ENCODE results near the gene KCND3.

GRCh38 chr1:111887385-111887784, 102.1 kb downstream of the KCND3 start:
- TF ChIP-seq, protein P1, sequence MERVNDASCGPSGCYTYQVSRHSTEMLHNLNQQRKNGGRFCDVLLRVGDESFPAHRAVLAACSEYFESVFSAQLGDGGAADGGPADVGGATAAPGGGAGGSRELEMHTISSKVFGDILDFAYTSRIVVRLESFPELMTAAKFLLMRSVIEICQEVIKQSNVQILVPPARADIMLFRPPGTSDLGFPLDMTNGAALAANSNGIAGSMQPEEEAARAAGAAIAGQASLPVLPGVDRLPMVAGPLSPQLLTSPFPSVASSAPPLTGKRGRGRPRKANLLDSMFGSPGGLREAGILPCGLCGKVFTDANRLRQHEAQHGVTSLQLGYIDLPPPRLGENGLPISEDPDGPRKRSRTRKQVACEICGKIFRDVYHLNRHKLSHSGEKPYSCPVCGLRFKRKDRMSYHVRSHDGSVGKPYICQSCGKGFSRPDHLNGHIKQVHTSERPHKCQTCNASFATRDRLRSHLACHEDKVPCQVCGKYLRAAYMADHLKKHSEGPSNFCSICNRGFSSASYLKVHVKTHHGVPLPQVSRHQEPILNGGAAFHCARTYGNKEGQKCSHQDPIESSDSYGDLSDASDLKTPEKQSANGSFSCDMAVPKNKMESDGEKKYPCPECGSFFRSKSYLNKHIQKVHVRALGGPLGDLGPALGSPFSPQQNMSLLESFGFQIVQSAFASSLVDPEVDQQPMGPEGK (CRISPR knock-in tag; IDR thresholded peaks at IDR 0.05; ENCODE audit: borderline replicate concordance), result no peak
- no peak for TF ChIP-seq TCF4 (CRISPR knock-in tag; IDR thresholded peaks at IDR 0.05; ENCODE audit: borderline replicate concordance)
- no peak for TF ChIP-seq ESRRG (CRISPR knock-in tag; IDR thresholded peaks at IDR 0.05)
- no peak for TF ChIP-seq ZFP30 (CRISPR knock-in tag; IDR thresholded peaks at IDR 0.05)
- no peak for TF ChIP-seq ZNF565 (CRISPR knock-in tag; conservative IDR thresholded peaks at IDR 0.05; ENCODE audit: low read depth)
- TF ChIP-seq ARNTL (CRISPR knock-in tag; IDR thresholded peaks at IDR 0.05; ENCODE audit: borderline replicate concordance, low read depth), result no peak
- no peak for TF ChIP-seq OSR1 (CRISPR knock-in tag; IDR thresholded peaks at IDR 0.05)

Measured in SK-N-SH treated with all-trans-retinoic acid at 6 μM for 48 hours (cell line).